ENCODE results near the gene DHCR24. TPM values are rescaled to one million over a fixed set of nuclear protein-coding genes. Genes with fewer than 3 reads are reported as not detected.

Gene DHCR24
- total RNA-seq, 1 experiment from 2014 or later: 369 TPM

GRCh38 chr1:54844564-54844963 is 42.4 kb downstream of the DHCR24 start:
- CTCF ChIA-PET: no interaction called here
- DNase-seq: no peak

GRCh38 chr1:54843449-54843848 is 43.5 kb downstream of the DHCR24 start:
- DNase-seq: no peak
- no peak overlapping the region for H2AFZ ChIP-seq
- TF ChIP-seq CTCF (conservative IDR thresholded peaks at IDR 0.05) (no peak), EZH2 (IDR thresholded peaks at IDR 0.05; ENCODE audit: low read depth) (no peak)
- CTCF ChIA-PET: no interaction called here
- no peak overlapping the region for H3K4me3 ChIP-seq
- no peaks in the 10 kb centered on the region for H3K79me2 ChIP-seq (ENCODE audit: low read depth)
- no peaks in the 10 kb centered on the region for H4K20me1 ChIP-seq (ENCODE audit: insufficient read depth)
- no peaks in the 10 kb centered on the region for H3K9me3 ChIP-seq (ENCODE audit: insufficient read depth, low read depth)
- BruUV-seq (replicated peaks): no TSS peak
- H3K4me1 ChIP-seq (replicated peaks; ENCODE audit: insufficient read depth): no peaks in the 10 kb centered on the region
- H3K27me3 ChIP-seq (ENCODE audit: insufficient read depth, low read depth): no peaks in the 10 kb centered on the region
- H3K4me2 ChIP-seq: no peak overlapping the region
- POLR2A ChIA-PET (ENCODE audit: unreplicated experiment): no interaction called here
- H3K9me2 ChIP-seq (ENCODE audit: insufficient read depth): no peaks in the 10 kb centered on the region
- intact Hi-C loops (cut with micrococcal nuclease; ENCODE audit: unreplicated experiment): no loop called here
- H3F3A ChIP-seq (ENCODE audit: insufficient read depth, low read depth): peaks cover 9% of the 10 kb centered on the region; the same call in 1 of the 2 replicates
- no peak overlapping the region for H3K27ac ChIP-seq
- 0 out of 2 replicates have a peak, but pooled peaks cover 3% of the 10 kb centered on the region for H3K36me3 ChIP-seq (ENCODE audit: low read depth)

More at GRCh38 chr1:54844564-54844963, 42.4 kb downstream of the DHCR24 start:
- no TSS peak for BruUV-seq (replicated peaks)
- H3K27ac ChIP-seq: no peak overlapping the region
- H3K27me3 ChIP-seq (ENCODE audit: insufficient read depth, low read depth): no peaks in the 10 kb centered on the region
- H3K4me3 ChIP-seq: no peak overlapping the region
- H3K36me3 ChIP-seq (ENCODE audit: low read depth): peaks cover 12% of the 10 kb centered on the region; the same call in 1 of the 2 replicates
- H3K9me3 ChIP-seq (ENCODE audit: insufficient read depth, low read depth): no peaks in the 10 kb centered on the region
- H3K9me2 ChIP-seq (ENCODE audit: insufficient read depth): no peaks in the 10 kb centered on the region
- H3K79me2 ChIP-seq (ENCODE audit: low read depth): no peaks in the 10 kb centered on the region
- H3K4me2 ChIP-seq: no peak overlapping the region
- H2AFZ ChIP-seq: no peak overlapping the region
- intact Hi-C loops (cut with micrococcal nuclease; ENCODE audit: unreplicated experiment): no loop called here
- no peaks in the 10 kb centered on the region for H3K4me1 ChIP-seq (replicated peaks; ENCODE audit: insufficient read depth)
- H3F3A ChIP-seq (ENCODE audit: insufficient read depth, low read depth): peaks cover 14% of the 10 kb centered on the region; the same call in 1 of the 2 replicates
- POLR2A ChIA-PET (ENCODE audit: unreplicated experiment): no interaction called here
- no peaks in the 10 kb centered on the region for H4K20me1 ChIP-seq (ENCODE audit: insufficient read depth)
- TF ChIP-seq CTCF (conservative IDR thresholded peaks at IDR 0.05) (no peak), EZH2 (IDR thresholded peaks at IDR 0.05; ENCODE audit: low read depth) (no peak)

- Histone ChIP-seq H3K27me3 (ENCODE audit: insufficient read depth, low read depth) (no peaks in the 10 kb centered on the region), H3K9me3 (ENCODE audit: insufficient read depth, low read depth) (no peaks in the 10 kb centered on the region), H3F3A (ENCODE audit: insufficient read depth, low read depth) (peaks cover 9% of the 10 kb centered on the region; the same call in 1 of the 2 replicates), H3K4me3 (no peak overlapping the region), H3K27ac (no peak overlapping the region), H2AFZ (no peak overlapping the region), H3K79me2 (ENCODE audit: low read depth) (no peaks in the 10 kb centered on the region), H3K36me3 (ENCODE audit: low read depth) (0 out of 2 replicates have a peak, but pooled peaks cover 3% of the 10 kb centered on the region), H3K4me1 (replicated peaks; ENCODE audit: insufficient read depth) (no peaks in the 10 kb centered on the region), H3K9me2 (ENCODE audit: insufficient read depth) (no peaks in the 10 kb centered on the region), H4K20me1 (ENCODE audit: insufficient read depth) (no peaks in the 10 kb centered on the region), H3K4me2 (no peak overlapping the region)
- DNase-seq: no peak
- CTCF ChIA-PET: no interaction called here
- POLR2A ChIA-PET (ENCODE audit: unreplicated experiment): no interaction called here
- intact Hi-C loops (cut with micrococcal nuclease; ENCODE audit: unreplicated experiment): no loop called here
- no TSS peak for BruUV-seq (replicated peaks)
- TF ChIP-seq EZH2 (IDR thresholded peaks at IDR 0.05; ENCODE audit: low read depth) (no peak), CTCF (conservative IDR thresholded peaks at IDR 0.05) (no peak)
Measured at GRCh38 chr1:54842963-54843362, 44.0 kb downstream of the DHCR24 start.

Measured in PC-9 (cell line).